ENCODE measurements around the gene LDLRAD4.
"Not testable (repeated sequence)": the region's sequence is repeated elsewhere in the genome, so short reads cannot be mapped to it uniquely, and the experiment has no call there.

The LDLRAD4 gene

GRCh38 chr18:13470516-13471197 lies 252.1 kb downstream of the LDLRAD4 start:
- TF ChIP-seq CTCF (IDR thresholded peaks at IDR 0.05; ENCODE audit: low read depth, low read length), result no peak
- no peak for DNase-seq (ENCODE audit: extremely low read depth, low read depth)

GRCh38 chr18:13471198-13471845 lies 252.8 kb downstream of the LDLRAD4 start:
- no peak for TF ChIP-seq CTCF (IDR thresholded peaks at IDR 0.05; ENCODE audit: low read depth, low read length)
- no peak for DNase-seq (ENCODE audit: extremely low read depth, low read depth)

GRCh38 chr18:13471971-13472628 lies 253.5 kb downstream of the LDLRAD4 start:
- TF ChIP-seq CTCF (IDR thresholded peaks at IDR 0.05; ENCODE audit: low read depth, low read length), result no peak
- DNase-seq (ENCODE audit: extremely low read depth, low read depth), result no peak

GRCh38 chr18:13473751-13474150 lies 255.2 kb downstream of the LDLRAD4 start:
- TF ChIP-seq CTCF (IDR thresholded peaks at IDR 0.05; ENCODE audit: low read depth, low read length), result no peak
- DNase-seq (ENCODE audit: extremely low read depth, low read depth), result no peak

GRCh38 chr18:13474336-13474735 lies 255.8 kb downstream of the LDLRAD4 start:
- no peak for TF ChIP-seq CTCF (IDR thresholded peaks at IDR 0.05; ENCODE audit: low read depth, low read length)
- DNase-seq (ENCODE audit: extremely low read depth, low read depth), result no peak

- no peak for DNase-seq (ENCODE audit: extremely low read depth, low read depth)
- TF ChIP-seq CTCF (IDR thresholded peaks at IDR 0.05; ENCODE audit: low read depth, low read length), result no peak
Measured at GRCh38 chr18:13474907-13475545, 256.5 kb downstream of the LDLRAD4 start.

- DNase-seq (ENCODE audit: extremely low read depth, low read depth), result not testable (repeated sequence)
Measured at GRCh38 chr18:13476312-13476711, 257.8 kb downstream of the LDLRAD4 start.
